NCI-H748 (cell line): ENCODE results near the gene C19orf85.

Source experiments
- DNase-seq: peaks from one replicate; lab custom pipeline; 2025; ENCODE audit not compliant: unreplicated experiment; lab: John Stamatoyannopoulos, UW

Gene C19orf85

DNA sequence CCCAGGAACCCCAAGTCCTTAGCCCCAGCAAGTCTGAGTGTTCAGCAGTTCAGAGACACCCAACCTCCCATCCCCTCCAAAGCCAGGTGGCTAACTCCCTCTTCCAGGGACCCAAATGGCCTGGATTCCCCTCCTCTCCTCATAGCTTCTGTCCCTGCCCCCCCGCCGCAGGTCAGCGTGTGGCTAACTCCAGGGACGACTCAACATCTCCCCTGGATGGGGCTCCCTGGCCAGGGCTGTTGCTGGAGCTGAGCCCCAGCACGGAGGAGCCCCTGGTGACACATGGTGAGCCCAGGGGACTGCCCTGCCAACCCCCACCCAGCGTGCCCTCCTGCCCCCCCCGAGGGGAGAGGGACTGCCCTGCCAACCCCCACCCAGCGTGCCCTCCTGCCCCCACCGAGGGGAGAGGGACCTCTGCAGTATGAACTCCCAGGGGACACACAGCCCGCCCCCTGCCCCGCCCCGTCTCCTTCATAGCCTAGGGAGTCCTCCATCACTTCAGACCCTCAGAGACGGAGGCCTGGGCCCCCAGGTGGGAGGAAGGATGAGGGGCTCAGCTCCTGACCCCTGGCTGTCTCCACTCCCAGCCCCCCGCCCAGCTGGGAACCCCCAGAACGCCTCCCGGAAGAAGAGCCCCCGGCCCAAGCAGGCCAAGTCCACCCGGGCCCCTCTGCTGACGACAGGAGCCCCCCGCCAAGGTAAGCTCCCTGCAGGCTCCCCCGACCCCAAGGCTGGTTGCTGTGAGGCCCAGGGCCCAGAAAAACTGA is 25.3 kb upstream of the C19orf85 start:
- DNase-seq: no peak

DNA sequence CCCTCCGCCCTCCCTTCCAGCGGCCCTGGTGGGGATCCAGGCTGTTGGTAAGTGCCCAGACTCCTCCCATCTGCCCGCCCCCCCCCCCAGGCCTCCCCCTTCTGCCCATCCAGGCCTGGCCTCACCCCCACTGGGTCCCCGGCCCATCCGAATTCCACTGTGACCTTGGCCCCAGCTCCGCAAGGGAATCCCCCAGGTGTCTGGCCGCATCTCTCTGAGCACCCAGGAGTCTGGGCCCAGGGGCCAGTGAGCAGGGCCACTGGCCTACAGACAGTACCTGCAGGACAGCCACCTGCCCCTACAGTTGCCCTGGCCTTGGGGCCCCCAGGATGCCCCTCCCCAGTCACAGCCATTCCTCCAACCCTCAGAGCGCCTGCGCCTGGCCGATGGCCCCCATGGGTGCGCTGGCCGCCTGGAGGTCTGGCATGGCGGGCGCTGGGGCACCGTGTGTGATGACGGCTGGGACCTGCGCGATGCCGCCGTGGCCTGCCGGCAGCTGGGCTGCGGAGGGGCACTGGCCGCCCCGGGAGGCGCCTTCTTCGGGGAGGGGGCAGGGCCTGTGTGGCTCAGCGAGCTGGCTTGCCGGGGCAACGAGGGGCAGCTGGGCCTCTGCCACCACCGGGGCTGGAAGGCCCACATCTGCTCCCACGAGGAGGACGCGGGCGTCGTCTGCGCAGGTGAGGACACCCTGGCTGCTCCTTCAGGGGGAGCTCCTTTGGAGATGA is 24.6 kb upstream of the C19orf85 start:
- no peak for DNase-seq

DNA sequence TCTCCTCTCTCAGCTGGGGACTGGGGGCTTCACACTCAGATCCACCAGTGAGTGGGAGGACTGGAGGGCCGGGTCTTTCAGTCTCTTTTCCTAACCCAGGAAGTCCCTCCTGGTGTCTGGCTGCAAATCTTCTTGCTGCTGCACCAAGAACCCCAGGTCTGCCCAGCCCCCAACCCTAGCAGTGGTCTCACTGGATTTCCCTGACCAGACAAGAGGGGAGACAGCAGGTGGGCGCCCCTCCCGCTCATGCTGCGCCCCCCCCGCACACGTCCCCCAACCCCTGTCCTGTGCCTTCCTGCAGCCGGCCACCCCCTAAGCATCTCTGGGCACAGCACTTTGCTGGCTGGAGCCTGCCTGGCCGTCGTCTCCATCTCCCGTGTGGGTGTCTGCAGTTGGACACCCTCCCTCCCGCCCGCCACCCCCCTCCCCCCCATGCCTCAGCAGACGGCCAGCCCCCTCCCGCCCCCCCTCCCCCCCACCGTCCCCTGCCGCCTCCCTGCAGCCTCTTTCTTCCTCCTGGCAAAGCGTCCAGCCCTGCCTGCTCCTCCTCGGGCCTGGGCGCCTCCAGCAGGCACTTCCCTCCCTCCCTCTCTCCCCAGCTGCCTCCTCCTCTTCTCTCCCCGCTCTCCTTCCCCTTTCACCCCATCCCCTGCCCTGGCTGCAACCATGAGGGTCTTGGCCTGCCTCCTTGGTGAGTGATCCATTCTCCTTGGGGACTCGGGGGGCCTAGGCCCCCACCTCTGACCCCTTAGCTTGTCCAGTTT is 23.6 kb upstream of the C19orf85 start, which contains the start of gene SSC5D:
SSC5D (plus strand) TSS at position 513 of the 764 bp plus-strand sequence; CDS start at position 667, 154 bp downstream.
- DNase-seq: no peak

DNA sequence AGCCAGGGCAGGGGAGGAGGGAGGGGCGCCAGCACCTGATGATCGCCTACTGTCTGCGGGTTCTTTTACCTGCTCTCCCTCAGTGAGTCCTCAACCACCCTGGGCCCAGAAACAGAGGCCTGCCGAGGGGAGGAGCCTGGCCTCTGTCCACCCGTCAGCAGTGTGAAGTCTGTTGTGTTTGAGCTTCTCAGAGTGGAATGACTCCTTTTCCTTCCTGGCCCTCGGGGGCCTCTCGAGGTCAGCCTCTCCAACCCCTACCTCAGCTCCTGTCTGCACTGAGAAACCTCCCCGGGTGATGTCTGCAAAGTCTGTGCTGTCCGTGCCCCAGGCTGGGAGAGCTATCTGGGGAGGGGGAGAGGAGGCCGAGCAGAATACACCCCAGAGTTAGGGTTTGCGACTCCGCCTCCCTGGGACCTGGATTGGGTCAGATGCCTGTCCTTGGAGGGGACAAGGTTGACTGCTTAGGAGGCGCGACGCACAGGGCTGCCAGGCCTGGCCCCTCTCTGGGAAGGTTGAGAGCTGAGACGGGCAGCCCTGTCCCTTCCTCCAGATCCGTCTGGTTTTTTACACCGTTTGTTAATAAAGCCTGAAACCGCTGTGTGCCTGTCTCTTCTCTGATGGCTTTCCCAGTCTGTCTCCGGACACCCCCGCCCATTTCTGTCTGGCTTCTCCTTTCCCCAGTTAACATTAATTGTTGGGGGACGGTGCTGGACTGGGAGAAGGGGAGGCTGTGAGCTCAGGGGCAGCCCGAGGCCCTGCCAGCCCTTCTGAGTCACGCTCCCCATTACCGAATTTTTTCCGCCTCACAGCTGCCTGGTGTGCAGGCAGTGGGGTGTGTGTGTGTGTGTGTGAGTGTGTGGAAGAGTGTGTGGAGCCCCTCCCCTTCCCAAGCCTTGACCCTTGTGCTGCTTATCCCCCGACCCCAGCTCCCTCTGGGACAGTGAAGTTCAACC is 22.7 kb upstream of the C19orf85 start:
- DNase-seq: no peak

DNA sequence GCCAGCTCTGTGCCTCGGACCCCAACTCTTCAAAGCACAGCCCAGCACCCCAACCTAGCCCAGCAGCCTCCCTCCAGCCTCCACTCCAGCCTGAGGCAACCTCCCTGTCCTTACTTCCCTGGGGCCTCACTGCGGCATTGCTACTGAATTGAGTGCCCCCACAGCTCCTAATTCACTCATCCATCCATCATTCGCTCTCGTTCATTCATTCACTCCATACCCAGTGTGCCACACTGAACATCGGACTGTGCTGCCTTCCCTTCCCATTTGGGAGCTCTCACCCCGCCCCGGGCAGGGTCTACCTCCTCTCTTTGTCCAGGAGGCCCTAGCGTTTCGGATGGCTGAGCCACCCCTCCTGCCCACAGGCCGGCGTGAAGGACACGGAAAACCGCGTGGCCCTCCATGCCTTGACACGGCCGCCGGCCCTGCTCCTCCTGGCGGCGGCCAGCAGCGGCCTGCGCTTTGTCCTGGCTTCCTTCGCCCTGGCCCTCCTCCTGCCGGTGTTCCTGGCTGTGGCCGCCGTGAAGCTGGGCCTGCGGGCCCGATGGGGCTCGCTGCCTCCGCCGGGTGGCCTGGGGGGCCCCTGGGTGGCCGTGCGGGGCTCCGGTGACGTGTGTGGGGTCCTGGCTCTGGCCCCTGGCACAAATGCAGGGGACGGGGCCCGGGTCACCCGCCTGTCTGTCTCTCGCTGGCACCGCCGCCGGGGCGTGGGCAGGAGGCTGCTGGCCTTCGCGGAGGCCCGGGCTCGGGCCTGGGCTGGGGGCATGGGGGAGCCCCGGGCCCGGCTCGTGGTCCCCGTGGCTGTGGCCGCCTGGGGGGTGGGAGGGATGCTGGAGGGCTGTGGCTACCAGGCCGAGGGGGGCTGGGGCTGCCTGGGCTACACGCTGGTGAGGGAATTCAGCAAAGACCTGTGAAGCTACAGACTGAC is 21.8 kb upstream of the C19orf85 start:
- DNase-seq: no peak

DNA sequence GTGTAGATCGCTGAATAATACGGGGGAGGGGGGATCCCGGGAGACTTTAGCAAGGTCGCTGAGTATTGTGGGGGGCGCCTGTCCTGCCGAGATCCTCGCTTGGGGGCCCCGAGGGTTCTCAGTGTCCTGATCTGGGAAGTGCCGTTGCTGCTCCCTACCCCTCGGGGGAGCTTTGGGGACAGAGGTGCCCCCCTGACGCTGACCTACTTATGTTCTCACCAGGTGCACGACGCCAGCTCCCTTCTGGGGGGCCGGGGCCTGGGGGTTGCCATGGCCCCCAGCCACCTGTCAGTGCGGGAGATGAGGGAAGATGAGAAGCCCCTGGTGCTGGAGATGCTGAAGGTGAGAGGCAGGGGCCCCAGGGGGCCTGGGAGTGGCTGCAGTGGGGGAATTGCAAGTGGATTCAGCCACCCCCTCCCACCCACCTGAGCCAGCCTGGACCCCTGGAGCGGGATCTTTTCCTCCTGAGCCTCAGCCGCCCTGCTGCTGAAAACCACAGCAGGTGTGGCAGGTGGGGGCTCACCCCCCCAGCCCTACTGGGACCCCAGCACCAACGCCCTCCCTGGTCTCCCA is 21.0 kb upstream of the C19orf85 start:
- DNase-seq: peak; percentile 40

DNA sequence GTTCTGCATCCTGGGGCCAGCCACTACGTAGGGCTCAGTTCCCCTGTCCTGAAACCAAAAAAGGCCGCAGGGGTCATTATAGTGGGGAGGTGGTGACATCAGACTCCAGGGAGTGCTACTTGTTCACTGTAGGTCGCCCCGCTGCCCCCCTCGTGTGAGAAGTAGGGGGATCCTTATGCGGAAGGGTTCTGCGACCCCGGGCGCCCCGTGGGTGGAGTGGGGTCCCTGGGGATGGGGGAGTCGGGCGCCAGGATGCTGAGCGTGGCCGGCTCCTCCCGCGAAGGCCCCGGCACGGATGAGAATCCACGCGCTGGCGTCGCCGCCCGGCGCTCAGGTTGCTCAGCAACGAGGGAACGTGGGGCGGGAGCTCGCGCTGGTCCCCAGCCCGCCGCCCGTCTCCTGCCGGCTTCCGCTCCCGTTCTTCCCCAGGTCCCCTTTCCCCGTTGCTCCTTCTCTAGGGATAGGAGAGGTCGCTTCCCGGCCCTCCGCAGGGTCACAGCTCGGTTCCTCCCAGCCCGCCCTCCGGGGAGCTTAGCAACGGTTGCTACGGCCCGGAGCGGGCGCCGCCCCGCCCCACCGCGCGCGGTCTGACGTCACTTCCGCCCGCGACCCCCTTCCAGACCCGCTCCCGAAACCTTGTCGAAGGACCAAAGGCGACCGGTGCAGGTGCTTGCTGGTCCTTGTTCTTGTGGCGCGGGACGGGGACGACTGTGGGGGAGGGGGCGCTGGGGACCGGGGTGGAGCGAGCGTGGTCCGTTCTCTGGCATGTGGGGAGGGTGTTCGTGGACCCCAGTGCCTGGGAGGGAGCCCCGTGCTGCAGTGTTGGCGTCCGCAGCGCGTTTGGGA is 20.3 kb upstream of the C19orf85 start, which contains the start of gene NAT14:
NAT14 (plus strand) TSS at position 596 of the 846 bp plus-strand sequence. CDS start 521 bp downstream, outside the sequence.
- peak; percentile 89 for DNase-seq

DNA sequence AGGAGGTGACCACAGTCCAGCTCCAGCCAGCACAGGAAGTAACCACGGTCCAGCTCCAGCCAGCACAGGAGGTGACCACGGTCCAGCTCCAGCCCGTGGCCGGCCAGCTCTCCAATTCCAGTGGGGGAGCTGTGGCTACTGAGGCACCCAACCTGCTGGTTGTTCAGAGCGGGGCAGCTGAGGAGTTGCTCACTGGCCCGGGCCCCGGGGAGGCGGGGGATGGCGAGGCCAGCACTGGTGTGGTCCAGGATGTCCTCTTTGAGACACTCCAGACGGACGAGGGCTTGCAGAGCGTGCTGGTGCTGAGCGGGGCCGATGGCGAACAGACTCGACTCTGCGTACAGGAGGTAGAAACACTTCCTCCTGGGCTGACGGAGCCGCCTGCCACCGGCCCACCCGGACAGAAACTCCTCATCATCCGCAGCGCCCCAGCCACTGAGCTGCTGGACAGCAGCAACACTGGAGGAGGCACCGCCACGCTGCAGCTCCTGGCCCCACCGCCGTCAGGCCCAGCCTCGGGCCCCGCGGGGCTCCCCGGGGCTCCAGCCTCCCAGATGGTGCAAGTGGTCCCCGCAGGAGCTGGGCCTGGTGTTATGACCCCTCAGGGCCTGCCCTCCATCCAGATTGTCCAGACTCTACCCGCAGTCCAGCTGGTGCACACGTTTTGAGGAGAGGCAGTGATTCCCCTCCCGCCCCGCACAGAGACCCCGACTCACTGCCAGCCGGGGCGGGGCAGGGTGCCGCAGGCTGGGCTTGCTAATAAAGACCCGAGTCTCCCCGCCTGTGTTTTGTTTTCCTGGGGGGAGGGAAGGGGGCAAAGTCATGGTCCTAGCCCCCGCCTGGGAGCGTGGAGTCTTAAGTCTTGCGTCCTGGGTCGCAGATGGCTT is 19.4 kb upstream of the C19orf85 start:
- no peak for DNase-seq

DNA sequence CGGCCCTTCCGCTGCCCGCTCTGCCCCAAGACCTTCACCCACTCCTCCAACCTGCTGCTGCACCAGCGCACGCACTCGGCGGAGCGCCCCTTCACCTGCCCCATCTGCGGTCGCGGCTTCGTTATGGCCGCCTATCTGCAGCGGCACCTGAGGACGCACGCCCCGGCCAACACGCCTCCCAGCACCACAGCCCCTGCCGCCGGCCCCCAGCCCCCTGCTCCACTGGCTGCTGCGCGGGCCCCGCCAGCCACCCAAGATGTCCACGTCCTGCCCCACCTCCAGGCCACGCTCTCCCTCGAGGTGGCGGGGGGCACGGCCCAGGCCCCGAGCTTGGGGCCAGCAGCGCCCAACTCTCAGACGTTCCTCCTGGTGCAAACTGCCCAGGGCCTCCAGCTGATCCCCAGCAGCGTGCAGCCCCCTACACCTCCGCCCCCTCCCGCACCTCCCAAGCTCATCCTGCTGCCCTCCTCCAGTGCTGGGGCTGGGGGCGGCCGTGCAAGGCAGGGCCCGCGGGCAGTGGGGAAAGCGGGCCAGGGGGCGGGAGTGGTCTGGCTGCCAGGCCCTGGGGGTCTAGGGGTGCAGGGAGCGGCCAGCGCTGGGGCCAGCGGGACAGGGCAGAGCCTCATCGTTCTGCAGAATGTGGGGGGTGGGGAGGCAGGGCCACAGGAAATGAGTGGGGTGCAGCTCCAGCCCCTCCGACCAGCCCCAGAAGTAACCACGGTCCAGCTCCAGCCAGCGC is 18.6 kb upstream of the C19orf85 start:
- no peak for DNase-seq

DNA sequence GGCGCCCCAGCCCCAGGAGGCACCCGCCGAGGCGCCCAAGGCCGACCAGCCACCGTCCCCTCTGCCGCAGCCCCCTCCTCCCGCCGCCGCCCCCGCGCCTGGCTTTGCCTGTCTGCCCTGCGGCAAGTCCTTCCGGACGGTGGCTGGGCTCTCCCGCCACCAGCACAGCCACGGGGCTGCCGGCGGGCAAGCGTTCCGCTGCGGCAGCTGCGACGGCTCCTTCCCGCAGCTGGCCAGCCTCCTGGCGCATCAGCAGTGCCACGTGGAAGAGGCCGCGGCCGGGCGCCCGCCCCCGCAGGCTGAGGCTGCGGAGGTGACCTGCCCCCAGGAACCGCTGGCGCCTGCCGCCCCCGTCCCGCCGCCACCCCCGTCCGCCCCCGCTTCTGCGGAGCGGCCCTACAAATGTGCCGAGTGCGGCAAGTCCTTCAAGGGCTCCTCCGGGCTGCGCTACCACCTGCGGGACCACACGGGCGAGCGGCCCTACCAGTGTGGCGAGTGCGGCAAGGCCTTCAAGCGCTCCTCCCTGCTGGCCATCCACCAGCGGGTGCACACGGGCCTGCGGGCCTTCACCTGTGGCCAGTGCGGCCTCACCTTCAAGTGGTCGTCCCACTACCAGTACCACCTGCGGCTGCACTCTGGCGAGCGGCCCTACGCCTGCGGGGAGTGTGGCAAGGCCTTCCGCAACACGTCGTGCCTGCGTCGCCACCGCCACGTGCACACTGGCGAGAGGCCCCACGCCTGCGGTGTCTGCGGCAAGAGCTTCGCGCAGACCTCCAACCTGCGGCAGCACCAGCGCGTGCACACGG is 17.8 kb upstream of the C19orf85 start:
- DNase-seq: no peak

DNA sequence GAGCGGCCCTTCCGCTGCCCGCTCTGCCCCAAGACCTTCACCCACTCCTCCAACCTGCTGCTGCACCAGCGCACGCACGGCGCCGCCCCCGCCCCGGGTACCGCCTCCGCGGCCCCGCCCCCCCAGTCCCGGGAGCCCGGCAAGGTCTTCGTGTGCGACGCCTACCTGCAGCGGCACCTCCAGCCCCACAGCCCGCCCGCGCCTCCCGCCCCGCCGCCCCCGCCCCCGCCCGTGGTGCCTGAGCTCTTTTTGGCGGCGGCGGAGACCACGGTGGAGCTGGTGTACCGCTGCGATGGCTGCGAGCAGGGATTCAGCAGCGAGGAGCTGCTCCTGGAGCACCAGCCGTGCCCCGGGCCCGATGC is 17.2 kb upstream of the C19orf85 start:
- DNase-seq: no peak

DNA sequence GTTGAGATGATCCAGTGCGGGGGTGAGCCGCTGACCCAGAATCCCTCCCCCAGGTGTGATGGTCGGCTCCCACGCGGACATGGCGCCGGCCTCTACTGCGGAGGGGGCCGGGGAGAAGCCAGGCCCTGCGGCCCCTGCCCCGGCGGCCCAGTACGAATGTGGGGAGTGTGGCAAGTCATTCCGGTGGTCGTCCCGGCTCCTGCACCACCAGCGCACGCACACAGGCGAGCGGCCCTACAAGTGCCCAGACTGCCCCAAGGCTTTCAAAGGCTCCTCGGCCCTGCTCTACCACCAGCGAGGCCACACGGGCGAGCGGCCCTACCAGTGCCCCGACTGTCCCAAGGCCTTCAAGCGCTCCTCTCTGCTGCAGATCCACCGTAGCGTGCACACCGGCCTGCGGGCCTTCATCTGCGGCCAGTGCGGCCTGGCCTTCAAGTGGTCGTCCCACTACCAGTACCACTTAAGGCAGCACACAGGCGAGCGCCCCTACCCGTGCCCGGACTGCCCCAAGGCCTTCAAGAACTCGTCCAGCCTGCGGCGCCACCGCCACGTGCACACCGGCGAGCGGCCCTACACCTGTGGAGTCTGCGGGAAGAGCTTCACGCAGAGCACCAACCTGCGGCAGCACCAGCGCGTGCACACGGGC is 16.7 kb upstream of the C19orf85 start:
- DNase-seq: no peak

DNA sequence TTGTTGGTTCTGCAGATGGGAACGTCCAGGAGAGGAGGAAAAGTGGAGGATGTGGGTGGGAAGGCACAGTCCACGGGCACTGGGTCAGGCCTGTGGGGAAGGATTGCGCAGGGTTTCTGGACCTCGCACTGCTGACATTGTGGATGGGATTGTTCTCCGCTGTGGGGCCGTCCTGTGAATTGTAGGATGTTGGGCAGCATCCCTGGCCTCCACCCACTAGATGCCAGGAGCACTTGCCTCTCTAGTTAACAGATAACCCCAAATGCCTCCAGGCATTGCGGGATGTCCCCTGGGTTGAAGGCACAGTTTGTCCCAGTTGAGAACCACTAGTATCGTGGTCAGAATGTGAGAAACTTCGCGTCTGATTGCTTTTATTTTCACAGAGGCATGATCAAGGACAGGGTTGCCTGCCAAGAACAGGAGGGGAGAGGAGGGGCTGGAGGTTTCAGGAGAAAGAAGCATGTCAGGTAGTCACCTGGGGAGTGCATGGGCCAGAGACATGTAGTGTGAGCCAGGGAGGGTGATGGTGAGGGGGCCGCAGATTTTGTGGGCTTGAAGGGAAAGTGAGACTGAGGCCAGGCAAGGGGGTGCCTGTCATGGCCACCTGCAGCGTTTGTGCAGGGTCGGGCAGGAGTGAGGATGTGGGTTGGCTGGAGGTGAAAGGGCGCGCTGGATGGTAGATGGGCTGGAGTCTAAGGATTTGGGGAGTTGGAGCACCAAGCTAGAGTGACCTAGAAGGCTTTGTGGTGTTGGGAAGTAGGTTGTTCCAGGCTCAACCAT is 15.1 kb upstream of the C19orf85 start:
- no peak for DNase-seq

DNA sequence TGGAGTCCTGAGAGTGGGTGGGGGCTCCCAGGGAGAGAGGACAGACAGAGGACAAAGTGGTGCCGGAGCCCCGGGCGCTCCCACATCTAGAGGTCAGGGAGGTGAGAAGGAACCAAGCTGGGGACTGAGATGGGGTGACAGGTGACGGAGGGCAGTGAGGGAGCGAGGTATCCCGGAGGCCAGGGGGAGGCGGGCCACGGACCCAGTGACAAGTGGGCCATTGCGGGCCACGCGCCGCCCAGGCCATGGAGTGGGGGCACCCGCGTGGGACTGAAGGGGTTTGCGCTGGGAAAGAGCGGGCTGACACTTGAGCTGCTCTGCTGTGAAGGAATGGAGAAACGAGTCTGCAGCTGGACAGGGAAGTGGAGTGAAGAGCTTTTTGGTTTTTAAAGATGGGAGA is 14.5 kb upstream of the C19orf85 start:
- DNase-seq: no peak
